Erythroblast (primary cell): Measurements from ENCODE around the gene MTCL3.

Source experiments
- GATA1 ChIP-seq: IDR thresholded peaks from 2 replicates; pipeline ENCODE4 v1.6.1; 2011; ENCODE audit warnings: low read depth, mild to moderate bottlenecking, control low read depth, low read length, moderate library complexity
- POLR2A ChIP-seq: IDR thresholded peaks from 2 replicates; pipeline ENCODE4 v1.6.1; 2011; ENCODE audit warnings: mild to moderate bottlenecking, low read length

- TF ChIP-seq POLR2A (no peak), GATA1 (no peak)
These were observed 72.8 kb downstream of the MTCL3 start for GRCh38 chr6:127446356-127446755.
